Limb (tissue), 2 donors: ENCODE measurements around the gene TTLL10.

Experiments
- DNase-seq, 2 donors: peaks; one replicate each; pipeline ENCODE4 v3.0.0-alpha.2; 2016; ENCODE audit errors: extremely low spot score in 2 of 2

TTLL10 gene

DNA sequence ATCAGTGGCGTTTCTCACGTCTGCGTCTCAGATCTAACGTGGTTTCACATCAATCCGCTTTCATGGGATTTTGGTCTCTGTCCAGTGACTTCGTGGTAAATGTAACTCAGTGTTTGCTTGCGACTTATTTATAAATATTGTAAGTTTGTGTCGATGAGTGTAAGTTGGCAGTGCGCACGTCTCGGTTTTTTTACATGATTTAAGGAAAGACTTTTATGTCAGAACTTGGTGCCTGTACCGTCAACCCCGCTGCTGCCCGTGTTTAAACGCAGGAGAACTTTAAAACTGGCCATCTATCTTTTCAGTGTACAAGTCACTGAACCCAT is 59.9 kb downstream of the TTLL10 start:
- no peak for DNase-seq

DNA sequence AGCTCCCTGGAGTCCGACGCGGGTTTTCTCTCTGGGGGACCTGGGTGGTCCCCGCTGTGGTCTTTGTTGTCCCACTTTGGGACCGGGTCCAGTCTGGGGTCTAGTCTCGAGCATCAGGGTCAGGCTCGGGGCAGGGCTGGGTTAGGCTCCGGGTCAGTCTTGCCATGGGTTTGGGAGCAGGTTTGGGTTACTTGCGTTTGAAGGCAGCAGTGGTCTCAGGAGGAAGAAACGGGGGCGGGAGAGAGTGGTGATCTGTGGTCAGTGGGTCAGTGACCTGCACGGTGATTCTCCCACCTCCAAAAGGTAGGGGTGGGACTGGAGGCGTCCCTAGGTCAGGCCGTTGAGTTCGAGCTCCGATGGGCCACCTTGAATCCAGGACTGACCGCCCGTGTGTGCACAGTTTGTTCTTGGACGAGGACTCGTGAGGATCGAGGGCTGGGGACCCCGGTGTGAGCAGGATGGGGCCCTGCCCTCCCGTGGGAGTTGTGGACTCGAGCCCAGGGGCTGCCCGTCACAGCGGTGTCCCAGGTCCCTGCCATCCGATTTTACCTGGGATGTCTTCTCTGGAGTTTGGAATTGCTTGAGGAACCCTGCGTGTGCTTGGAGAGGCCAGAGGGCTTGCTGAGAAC is 60.6 kb downstream of the TTLL10 start:
- DNase-seq: no peak

DNA sequence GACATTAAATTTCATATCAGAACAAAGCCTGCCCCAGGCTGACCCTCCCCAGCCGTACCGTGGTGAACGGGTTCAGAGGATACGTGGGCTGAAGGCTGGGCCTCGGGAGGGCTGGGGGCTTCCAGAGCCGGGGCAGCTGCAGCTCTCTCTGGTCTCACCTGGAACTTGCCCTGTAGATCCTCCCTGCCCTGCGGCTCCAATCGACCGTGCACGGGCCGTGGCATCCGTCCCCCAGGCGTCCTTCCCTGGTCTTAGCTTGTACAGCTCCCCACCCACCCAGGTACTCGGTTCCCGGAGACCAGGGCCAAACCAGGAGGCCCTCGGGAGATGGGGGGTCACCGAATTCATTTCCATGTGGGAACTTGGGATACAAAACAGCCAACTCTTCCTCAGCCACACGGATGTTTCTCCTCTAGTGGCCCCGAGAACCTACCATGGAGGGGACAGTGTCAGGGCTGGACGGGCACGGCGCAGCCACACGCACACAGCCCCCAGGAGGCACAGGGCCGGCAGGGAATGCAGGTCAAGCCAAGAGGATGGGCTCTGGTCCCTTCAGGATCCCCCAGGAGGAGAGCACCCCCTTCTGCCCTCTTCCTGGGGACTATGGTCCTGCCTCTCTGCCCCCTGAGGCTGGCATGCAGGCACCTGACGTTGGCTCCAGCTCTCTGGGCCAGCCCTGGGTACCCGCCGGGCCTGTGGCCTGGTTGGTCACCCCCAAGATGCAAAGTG is 61.5 kb downstream of the TTLL10 start:
- DNase-seq: no peak

DNA sequence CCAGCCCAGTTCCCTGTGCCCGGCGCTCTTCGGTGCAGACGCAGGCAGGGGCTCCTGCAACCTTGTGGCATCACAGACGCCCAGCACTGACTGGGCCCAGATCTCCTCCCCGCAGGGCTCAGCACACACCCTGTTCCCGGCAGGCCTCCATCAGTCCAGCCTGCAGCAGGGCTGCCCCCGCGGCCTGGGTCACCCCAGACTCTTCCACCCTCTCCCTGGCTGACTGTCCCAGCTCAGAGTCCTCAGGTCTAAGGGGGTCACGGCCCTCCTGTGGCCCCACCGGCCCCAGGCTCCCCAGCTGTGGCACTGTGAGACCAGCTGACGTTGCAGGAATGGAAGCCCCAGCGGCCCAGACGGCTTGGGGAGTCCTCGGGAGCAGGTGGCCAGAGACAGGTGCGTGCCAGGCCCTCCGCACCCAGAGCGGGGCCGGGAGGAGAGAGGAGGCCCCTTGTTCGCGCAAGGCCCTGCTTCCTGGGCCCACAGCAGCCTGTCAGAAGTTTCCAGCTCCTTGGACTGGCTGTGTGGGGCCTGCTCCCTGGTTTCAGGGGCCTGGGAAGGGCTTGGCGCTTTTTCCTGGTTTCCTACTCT is 62.6 kb downstream of the TTLL10 start:
- DNase-seq: no peak

DNA sequence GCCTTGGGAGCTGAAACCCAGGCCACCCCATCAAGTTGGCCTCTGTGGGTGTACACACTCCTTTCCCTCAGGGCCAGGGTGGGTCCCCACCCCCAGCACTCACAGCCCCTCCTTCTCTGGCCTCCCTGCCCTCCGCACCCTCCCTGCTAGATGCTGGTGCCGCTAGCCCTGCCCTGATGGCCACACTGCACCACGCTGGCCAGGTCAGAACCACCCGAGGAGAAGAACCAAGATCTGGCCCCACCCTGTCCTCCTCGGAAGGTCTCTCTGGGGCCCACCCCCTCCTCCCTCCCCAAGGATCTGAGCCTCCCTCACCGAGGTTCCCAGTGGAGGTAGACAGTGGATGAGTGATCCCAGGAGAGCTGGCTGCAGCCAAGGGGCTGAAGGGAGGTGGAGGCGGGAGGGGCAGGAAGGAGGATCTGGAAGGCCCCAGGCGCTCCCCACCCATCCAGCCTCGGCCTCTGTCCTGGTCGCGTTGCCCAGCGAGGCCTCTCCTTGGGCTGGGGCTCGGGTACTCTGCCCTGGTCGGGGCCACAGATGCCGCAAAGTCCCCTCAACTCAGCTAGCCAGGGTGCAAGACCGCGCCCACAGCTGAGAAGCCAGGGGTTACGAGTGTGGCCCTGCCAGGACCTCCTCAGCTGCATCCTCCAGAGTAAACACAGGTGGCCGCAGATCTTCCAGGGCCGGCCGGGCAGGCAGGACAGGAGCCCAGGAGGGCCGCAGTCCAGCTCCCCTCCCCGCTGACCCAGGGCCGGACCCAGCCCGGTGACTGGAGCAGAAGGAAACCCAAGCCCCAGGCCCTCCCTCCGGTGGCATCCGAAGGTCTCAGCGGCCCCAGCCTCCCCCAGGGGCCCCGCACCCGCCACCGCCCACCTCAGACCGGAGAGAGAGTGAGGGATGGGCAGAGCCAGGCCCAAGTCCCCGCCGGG is 63.5 kb downstream of the TTLL10 start:
- no peak for DNase-seq

DNA sequence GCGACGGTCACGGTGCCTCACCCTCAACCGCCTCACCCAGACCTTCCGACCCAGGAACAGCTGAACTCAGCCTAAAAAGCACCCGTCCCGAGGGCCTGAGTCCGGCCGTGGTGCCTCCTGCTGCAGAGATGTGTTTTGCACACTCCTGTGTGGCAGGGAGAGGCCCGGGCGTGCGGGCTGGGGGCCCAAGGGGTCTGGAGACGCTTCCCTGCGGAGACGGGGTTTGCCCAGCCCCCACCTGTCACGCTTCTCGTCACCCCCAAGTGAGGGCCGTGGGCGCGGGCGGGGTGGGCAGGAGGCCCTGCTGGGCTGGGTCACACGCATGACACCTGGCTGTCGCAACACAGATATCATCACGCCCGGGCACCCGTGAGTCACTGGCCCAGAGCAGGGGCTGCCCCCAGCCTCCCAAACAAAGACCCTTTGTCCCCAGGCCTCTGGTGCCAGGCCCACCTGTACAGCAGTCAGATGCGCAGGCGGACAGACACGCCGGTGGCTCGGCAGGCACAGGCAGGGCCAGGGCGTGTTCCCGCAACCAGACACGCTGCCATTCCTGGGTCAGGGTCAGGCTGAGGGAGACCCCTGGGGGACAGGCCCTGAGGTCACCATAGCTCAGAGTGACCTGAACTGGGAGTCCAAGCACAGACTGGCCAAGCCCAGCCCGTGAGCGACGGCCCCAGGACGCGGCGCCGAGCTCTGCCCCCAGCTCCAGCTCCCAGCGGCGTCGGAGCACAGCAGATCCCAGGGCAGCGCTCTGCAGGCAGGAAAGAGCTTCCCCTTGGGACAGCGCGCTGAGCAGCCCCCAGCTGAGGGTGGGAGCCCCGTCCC is 64.4 kb downstream of the TTLL10 start:
- no peak for DNase-seq

DNA sequence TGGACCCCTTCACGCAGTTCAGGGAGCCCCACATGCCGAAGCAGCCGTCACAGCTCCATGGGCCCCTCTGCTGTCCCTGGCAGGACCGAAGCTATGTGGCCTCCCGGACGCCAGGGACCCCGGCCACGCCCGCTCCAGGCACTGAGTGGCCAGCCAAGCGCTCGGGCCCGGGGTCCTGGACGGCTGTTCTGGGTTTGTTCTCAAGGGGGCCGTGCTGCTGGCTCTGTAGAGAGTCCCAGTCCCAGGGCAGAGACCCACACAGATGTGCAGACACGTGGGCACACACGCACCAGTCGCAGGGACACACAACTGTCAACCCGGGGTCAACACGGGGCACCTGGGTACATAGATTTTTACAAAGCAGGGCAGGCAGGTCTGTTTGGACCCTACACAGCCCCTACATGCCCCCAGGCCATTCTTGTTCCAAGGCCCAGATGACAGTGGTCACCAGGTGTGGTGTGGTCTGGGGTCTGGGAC is 65.1 kb downstream of the TTLL10 start:
- no peak for DNase-seq

DNA sequence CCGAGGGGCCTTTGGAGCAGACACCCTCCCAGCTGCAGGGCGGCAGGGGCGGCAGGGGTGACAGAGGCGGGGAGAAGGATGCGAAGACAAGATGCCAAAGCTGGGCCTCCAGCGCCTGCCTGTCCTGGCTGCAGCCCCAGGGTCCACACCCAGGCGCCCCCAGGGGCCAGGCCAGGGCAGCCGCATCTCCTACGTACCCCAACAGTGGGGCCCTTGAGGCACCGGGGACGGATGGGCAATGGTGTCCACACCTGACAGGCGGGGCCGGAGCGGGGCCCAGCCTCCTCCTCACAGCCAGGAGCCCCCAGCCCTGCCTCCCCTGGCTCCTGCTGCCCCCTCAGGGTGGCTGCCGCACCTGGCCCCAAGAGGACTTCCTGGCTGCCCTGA is 65.5 kb downstream of the TTLL10 start:
- DNase-seq: no peak

DNA sequence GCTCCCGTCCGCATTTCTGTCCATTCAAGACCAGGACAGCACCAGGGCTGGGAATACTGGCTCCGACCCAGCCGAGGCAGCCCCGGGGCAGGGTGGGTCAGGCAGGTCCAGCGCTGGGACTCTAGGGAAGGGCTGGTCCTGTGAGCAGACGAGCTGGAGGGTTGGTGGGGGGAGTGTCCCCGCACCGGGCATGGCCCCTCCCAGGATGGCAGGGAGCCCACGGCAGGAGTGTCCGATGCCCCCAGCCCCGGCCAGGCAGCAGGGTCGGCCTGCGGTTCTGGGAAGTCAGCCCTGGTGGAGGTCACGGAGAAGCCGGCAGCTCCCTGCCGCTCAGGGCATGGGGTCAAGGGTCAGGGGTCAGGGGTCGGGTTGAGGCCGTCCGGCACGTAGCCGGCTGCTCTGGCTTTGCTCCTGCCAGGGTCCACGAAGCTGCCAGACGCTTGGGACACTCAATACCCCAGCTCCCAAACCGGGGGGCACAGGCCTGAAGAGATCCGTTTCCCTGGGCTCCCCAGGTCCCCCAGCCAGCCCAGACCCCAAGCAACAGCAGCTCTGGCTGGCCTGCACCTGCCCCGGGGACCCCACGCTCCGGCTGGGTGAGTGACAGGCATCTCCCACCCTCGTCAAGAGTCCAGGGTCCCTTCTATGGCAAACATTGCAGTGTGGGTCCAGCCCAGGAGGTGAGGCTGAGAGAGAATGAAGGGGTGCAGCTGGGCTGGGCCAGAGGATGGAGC is 66.1 kb downstream of the TTLL10 start:
- DNase-seq: peak in 1 of 2 donors; percentile 43

DNA sequence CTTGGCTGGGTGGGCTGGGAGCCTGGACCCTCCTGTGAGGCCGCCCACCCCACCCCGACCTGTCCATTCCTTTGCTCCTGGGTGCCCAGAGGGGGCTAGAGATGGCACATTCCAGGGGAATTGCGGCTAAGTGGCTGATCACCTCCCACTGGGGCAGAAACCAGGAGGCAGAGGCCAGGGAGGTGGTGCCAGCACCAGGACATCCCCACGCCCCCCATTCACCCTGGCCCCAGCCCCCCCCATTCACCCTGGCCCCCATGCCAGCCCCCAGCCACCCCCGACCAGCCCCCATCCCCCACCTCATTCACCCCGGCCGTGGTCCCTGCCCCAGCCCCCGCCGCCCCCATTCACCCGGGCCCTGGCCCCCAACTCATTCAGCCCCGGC is 66.7 kb downstream of the TTLL10 start:
- DNase-seq: no peak

DNA sequence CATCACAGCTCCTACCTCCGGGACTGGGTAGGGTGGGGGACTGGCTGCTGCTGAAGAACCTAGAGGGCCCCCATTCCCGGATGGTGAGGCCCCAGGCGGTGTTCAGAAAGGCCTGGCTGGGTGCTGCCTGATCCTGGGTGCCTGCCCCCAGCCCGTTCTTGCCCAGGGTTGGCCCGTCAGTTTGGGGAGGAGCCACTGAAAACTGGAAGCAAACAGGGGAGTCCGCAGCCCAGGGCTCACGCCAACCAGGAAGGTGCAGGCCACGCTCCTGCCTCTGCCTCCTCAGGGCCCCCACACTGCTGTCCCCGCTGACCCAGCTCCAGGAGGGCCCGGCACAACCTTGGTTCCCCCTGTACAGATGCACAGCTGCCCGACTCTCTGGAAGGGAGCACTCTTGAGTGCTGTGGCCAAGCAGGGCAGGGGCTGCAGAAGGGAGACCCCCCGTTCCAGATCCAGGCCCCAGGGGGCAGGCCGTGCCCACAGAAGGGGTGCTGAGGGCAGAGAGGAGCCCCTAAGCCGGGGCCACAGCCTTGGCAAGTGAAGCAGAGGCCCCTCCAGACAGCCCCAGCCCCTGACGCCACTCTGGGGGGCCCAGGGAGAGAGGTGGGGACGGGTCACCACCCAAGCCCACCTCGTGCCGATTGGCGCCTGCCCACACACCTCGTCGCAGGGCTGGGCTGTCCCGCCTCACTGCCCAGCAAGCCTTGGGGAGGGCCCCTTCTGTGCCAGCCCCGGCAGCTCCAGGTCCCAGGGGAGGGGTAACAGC is 67.3 kb downstream of the TTLL10 start:
- no peak for DNase-seq

DNA sequence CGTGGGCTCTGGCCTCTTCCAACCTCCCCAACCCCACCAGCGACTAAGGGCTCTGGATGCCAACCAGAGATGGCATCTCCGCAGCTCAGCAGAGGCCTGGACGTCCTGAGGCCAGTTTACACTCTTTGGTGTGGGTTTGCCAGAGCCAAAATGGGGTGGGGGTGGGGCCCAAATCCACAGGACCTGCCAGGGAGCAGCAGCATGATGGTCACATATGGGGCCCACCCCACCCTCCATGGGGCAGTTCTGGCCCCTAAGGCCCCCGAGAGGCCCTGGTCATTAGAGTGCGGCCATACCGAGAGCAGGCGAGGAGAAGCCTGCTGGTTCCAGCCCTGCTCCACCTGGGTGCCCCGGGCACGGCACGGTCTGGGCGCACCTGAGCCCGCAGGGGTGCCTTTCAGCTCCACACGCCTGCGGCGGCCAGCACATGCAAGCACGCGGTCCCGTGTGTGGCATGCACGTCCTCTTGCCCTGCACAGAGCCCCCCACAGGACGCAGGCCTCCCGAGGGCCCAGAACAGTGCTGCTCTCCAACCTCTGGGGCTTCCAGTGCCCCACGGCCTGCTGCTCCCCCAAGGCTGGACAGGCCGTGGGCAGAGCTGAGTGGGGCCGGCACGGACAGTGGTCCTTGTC is 68.0 kb downstream of the TTLL10 start:
- no peak for DNase-seq

DNA sequence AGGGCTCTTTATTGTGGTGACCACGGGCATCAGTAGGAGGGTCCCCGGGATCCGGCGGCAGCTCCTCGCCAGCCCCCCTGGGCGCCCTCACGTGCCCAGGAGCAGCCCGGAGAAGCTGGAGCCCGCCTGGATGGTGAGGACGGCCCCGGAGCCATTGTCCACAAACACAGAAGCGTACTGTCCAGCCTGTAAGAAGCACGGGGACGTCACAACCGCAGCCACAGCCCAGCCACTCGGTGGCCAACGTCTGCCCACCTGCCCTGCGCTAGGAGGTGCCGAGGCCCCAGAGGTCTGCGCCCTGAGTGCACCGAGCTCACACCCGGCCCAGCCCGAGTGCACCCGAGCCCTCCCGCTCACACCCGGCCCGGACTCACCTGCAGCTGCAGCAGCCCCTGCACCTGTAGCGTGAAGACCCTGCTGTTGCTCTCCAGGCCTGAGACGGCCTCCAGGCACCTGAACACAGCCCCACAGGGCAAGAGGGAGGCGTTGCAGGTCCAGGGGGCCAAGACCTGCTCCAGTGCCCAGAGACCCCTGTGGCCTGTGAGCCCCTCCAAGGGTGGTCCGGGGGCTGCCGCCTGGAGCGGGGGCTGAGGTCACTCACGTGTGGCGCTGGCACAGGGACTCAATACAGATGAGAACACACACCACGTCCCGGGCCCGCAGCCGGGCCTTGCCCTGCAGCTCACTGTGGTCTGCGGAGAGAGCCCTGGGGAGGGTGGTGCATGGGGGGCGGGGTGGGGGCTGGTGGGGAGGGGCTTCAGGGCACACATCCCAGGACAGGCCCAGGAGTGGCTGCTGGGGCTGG is 69.0 kb downstream of the TTLL10 start:
- no peak for DNase-seq

DNA sequence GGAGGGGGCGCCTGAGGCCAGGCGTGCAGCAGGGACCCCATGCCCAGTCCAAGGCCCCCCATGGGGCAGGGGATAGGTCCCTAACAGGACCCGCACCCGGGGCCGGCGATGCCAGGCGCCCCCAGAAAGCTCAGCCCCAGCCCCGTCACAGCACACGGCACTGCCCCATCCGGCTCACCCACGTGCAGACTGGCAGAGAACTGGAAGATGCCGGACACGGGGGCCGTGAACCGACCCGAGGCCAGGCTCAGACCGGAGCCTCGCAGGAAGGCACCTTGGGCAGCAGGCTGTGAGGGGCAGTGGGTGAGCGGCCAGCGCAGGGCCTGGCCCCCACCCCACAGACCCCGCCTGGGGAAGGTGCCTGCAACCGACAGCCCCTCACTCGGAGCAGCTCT is 69.6 kb downstream of the TTLL10 start:
- no peak for DNase-seq

DNA sequence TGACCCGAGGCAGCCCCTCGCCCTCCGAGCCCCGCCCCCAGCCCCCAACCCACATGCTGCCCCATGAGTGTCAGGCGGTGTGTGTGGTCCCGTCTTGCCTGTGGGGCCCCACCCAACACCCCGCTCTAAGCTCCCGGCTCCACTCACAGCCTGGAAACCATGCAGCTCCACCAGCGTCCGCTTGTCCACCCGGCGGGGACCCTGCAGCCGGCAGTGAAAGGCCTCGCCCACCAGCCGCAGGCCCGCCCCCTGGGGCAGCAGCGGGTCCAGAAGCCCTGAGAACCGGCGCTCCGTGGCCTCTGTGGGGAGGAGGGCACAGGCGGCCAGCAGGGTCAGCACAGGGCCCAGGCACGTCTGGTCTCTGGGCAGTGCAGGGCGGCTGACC is 70.1 kb downstream of the TTLL10 start:
- DNase-seq: no peak

DNA sequence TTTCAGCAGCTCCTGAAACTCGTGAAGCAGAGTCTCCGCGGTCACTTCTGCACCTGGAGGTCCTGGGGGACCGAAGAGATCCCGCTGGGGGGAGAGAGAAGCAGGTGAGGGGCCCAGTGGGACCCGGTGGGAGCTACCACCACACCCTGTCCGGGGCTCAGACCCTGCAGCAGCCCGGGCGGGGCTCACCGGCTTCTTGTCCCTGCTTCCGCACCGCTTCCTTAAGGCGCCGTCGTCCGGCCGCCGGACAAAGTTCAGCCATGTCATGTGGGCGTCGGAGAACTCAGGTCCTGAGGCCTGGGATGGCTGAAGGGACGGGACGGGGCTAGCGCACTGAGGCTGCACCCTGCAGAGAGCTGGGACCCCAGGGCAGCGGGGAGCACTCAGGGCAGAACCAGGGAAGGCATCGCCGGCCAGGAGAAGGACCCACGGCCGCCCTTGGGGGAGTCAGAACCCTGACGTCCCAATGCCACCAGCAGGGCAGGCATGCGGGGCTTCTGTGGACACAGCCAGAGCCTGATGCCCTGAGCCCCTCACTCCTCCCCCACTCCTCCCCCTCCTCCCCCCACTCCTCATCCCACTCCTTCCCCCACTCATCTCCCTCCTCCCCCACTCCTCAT is 70.6 kb downstream of the TTLL10 start:
- DNase-seq: no peak

DNA sequence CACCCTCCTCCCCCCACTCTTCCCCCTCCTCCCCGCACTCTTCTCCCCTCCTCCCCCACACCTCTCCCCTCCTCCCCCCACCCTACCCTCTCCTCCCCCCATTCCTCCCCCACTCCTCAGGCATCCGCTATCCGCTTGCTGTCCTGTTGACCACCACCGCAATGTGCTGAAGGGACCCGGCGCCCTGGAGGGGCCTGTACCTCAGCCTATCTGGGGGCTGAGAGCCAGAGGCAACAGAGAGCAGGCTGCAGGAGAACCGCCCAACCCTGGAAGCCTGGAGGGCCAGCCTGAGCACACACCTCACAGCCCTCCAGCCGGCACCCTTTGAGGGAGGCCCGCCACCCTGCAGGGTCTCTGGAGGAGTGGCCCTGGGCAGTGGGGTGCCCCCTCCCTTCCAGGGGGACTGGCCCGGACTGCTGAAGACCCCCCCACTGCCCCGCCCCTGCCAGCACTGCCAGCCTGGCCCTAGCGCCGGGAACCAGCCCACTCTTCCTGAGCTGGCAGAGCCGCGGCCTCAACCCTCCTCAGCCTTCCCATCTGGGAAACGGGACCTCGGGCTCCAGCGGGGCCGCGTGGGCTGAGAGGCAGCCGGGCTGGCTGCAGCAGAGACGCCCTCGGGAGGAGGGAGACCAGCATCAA is 71.6 kb downstream of the TTLL10 start:
- DNase-seq: no peak
